GM21717 (cell line): ENCODE measurements around the gene SHOC2.

Experiments used
- ATAC-seq: cut with Tn5 transposase; IDR thresholded peaks from one replicate; pipeline ENCODE4 v1.9.1; 2021; ENCODE audit warnings: mild to moderate bottlenecking, moderate library complexity; ENCODE audit not compliant: unreplicated experiment

The SHOC2 gene

DNA sequence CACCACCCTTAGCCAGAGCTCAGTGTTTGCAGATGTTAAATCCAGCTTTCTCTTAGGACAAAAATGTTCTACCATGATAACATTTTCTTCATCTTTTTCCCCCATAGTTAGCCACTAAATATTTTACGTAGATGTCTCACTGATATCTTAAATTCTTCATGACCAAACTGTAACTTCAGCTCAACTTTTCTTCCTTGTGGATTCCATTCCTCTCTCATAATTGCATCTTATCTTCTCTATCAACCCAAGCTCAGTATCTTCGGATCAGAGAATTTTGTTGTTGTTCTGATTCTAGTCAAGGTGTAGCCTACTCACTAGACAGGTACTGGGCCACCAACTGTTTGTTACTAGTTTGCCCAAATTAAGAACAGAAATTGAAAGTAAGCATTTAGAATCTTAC lies 60.2 kb downstream of the SHOC2 start:
- no peak for ATAC-seq

DNA sequence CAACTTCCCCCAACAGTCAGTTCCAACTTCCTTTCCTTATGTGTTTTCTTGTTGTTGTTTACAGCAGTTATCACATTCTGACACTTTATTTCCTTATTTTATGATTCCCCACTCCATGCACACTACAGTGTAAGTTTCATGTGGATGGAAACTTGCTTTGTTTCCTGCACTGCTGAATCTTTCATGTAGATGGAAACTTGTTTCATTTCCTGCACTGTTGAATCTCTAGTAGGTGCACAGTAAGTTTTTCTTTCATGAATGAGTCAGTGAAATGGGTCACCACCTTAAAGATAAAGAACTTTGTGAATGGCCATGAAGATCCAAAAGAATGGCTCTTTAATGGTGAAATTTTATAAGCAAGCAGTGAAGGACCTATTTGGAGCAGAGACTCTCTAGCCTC lies 61.4 kb downstream of the SHOC2 start:
- ATAC-seq, result no peak

DNA sequence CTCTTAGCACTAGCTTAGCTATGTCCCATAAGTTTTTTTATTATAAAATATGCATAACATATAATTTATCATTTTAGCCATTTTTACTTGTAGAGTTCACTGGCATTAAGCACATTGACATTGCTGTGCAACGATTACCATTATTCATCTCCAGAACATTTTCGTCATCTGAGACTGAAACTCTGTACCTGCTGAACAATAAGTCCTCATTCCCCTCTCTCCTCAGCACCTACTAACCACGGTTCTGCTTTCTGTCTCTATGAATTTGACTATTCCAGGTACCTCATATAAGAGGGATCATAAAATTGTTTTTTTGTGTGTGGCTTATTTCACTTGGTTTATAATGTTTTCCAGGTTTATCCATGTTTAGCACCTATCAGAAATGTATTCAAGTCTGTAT lies 64.1 kb downstream of the SHOC2 start:
- ATAC-seq, result no peak

DNA sequence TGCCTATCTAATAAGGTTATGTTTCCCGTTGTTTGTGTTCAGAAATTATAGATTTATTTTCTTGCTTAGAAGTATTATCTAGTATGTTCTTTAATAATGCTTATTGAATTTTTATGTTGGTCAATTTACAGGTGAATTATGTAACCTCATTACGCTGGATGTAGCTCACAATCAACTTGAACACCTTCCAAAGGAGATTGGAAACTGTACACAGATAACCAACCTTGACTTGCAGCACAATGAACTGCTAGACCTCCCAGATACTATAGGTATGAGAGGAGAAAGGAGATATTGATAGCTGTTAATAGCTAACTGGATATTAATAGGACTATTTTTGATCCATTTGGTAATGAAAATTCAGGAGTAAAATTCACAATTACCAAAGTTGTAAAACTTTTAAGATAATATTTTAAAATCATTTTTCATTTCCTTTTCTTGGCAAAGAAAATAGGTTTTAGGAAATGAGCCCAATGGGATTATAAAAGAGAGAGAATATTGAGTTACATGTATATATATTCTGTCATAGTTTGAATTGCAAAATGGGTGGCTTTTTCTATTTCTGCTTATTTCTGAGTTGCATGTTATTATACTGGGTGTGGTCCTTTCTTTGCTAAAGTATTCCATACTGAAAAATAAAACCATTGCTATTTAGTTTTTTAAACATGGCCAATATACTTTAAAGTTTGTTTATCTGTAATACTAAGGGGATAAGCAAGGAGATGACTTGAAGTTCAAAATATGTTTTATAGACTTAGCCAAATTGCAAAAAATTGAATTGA lies 66.3 kb downstream of the SHOC2 start:
- no peak for ATAC-seq

DNA sequence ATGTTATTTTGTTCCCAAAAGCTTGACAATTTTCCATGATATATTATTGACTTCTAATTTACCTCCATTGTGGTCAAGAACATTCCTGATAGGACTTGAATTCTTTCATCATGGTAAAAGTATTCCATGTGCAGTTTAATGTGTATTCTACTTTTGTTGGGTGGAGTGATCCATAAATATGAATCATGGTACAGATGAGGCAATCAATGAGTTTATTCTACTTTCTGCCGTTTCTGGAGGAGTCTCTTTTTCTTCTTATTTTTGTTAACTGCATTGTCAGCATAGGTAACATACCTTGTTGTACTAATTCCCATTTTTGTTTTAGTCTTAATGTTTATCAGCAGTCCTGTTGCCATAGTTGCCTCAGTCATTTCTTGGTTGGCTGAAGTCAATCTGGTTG lies 69.6 kb downstream of the SHOC2 start:
- no peak for ATAC-seq

DNA sequence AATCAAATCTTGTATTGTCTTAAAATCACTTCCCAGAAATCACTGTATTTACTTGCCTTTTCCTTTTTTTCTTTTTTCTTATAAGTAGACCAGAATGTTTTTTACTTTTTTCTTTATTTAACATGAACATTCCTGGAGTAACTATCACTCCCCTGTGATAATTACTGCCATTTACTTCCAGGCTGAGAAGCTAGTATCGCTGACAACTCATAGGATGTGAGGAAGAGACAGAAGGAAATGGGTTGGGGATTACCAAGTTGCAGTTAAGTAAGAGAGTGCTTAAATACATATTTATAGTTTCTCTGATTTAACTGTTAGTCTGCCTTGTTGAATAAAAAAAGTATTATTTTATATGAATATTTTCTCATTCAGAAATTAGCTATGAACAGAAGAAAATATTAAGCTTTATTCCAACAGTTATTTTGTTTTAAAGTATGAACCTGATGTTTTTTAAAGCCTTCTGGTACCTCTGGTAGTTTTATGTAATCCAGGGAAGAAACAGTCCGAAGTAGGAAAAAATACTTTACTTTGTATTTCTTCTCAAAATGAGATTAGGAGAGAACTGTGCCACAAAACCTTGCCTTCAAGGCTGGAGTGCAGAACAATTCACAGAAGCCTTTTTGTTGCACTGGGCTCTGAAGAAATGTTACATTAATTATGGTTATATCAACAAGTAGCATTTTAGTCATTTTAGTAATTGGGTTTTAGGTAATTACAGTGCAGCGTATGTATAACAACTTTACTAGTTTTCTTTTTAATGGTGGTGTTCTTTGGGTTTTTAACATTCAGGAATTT lies 72.8 kb downstream of the SHOC2 start:
- ATAC-seq, result no peak

DNA sequence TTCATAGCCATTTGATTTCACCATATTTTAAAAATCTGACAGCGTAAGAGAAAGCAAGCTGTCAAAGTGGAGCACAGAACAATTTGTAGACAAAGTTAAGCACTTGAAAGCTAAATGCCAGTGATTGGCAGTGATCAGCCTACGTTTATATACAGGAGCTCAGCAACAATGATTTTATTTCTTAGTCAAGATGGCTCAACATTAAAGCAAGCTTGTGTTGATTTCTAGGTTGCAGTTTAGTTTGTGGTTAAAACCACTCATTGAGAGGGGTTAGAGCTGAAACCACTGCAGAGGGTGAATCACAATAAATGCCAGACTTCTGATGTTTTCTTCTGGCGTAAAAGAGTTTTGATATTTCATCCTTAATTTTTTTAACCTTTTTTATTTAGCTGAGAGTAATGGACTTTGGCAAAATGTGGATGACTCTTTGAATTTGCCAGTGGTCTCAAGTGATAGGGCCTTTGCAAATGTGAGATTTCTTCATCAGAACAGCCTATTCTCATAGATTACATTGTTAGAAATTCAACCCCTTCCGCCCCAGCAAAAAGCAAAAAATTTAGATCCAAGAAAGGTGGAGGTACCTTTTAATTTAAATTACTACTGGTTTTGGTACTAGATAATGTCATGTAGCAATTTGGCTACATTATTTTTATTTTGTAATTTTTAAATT lies 73.8 kb downstream of the SHOC2 start:
- ATAC-seq, result no peak

DNA sequence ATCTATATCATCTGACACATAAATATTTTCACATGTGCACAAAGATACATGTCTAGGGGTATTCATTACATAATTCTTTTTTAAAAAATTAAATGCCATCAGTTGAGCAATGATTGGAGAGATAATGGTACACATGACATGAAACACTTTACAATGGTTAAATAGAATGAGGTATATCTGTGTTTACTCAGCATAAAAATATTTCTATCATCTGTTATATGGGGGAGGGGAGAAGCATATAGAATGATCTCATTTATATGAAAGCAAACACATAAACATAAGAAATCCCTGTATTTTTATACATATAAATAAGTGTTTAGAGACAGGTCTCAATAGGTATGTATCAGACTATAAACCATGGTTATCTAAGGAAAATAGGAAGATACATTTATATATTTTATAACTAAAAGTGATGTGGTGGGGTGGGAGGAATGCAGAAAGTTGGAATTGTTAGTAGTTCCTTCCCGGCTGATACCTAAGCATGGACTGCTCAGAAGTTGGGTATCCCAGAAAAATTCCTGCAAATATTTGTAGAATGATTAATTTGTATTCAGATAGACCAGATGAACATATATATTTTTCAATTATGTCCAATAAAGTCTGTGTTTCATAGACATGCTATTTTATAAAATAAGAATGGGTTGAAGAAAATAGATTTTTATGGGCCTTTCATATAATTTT lies 75.1 kb downstream of the SHOC2 start:
- ATAC-seq, result no peak

DNA sequence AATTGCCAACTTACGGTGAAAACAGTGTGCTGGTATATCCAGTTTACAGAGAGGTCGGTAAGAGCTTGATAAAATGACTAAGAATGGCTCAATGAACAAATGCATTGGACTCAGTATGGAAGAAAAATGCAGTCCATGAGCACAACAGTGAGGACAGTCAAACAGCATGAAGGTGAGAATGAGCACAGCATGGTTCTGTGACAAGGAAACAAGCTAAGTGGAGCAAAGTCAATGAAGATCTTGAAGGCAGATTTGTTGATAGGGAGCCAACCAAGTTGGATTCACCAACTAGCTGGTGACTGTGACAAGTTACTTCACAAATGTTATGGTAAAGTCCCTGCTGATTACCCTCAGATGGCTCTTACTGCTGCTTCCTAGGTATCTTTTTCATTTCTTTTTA lies 75.9 kb downstream of the SHOC2 start:
- ATAC-seq, result no peak

DNA sequence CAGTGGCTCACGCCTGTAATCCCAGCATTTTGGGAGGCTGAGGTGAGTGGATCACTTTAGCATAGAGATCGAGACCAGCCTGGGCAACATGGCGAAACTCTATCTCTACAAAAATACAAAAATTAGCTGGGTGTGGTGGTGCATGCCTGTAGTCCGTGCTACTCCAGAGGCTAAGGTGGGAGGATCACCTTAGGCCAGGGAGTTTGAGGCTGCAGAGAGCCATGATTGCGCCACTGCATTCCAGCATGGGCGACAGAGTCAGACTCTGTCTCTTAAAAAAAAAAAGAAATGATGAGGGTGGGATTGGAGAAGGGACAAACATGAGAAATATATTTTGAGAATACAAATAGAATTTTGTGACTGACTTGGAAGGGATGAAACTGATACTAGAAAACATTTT lies 76.9 kb downstream of the SHOC2 start:
- ATAC-seq, result no peak

DNA sequence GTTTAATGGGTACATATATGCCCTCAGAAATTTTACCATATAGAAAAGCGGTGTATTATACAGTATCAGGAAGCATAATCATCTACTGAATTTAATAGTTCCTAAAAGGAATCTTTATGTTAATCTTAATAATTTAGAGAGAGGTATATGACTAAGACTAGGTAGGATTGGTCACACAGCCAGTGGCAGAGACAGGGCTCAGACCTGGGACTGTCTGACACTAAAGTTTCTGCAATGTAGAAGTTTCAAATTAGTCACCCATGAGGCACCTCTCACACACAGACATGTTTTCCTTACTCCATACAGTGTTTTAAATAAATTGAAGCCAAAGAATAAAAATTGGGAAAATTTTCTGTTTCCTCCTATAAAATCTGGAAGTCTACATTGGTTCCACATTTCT lies 84.6 kb downstream of the SHOC2 start:
- ATAC-seq, result no peak

DNA sequence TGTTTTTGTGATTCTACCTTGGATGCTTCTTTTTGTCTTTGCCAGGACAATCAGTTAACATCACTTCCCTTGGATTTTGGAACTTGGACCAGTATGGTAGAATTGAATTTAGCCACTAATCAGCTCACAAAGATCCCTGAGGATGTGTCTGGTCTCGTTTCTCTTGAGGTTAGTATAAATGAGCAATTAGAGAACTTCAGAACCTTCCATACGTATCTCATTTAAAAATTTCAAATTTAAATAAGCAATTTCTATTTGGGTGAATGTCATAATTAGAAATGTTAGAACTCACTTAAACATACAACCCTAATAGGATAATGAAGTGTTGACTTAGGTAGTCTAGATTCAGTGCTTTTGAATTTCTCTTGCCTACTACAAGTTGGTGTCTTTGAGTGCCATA lies 88.1 kb downstream of the SHOC2 start:
- ATAC-seq, result no peak

DNA sequence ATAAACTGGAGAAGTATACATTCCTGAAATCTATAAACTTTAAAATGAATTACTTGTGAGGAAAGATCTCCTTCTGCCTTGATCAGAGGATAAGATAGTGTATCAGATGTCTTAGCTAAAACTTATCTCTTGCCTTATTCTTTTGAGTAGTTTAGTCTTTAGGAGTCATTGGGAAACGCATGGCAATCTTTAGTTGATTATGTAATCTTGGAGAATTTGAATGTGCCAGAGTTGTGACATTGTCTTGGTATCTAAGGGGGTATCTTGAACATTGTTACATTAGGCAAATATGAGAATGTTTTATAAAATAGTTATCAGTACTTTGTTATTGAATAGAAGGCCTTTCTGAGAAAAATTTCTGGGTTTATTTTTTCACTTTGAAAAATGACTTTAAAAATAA lies 95.8 kb downstream of the SHOC2 start:
- ATAC-seq, result no peak

DNA sequence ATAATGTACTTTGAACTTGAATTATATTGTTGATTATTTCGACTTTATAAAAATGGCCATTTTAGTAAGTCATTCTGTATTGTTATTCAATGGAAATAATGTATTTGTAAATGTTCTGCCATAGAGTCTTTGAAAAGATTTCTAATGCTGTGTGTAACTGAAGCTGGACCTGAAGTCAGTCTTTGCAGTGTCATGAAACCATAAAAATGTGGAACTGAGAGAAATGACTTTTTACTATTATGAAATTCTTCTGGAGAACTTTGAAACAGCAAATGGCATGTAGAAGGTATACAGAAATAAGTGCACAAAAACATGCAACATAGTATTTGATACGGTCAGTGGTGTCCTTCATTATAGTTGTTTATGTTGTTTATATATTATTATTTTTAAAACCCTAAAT lies 97.7 kb downstream of the SHOC2 start:
- ATAC-seq, result no peak

DNA sequence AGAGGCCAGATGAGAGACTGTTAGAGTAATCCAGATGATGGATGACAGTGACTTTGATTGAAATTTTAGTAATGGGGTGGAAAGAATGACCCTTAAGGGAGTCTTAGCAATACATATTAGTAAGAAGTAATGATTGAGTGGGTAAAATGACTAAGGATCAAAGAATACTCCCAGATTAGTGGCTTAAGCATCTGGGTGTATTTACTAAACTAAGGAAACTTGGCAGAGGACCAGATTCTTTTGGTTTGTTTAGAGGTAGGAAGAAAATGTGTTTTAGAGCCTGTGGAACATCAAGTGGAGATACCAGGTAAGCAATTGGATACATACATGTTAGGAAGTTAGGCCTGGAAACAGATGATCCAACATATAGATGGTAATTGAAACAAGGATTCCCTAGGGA lies 98.6 kb downstream of the SHOC2 start:
- ATAC-seq, result no peak

DNA sequence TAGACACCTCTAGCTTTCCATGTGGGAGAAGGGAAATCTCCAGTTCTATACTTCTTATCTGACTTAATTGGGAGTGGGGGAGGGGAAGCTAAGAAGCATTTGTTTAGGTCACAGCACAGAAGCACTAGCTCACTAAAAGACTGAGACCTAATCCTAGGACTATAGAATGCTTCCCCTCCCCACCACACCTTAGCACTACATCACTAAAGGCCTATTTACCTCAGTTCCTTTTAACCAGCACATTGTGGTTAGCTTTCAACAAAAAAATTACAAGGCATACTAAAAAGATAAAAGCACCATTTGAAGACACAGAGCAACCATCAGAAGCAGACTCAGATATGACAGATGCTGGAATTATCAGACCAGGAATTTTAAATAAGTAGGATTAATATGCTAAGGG lies 103.7 kb downstream of the SHOC2 start:
- ATAC-seq, result no peak

DNA sequence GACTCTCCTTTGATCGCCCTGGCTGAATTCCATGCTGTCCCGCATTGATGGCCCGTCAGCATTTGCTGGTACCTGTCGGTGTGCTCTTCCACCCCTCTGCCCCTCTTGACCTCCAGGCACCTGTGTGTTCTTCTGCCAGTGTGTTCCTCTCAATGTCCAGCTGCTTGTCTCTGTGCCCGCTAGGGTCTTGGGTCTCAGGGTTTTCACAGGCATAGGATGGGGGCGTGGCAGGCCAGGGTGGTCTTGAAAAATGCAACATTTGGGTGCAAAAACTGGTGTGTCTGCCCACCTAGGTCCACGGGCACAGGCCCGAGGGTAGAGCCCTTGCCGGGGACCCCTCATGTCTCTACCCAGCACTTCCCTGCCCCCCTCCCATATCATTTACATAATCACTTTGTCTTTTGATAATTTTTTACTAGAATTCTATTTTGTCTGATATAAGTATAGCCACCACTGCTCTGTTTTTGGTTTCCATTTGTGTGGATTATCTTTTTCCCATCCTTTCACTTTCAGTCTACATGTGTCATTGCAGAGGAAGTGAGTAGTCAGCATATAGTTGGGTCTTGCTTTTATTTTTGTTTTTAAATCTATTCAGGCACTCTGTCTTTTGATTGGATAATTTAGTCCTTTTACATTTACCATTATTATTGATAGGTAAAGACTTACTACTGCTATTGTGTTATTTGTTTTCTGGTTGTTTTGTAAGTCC lies 110.8 kb downstream of the SHOC2 start:
- peak; percentile 89 for ATAC-seq

DNA sequence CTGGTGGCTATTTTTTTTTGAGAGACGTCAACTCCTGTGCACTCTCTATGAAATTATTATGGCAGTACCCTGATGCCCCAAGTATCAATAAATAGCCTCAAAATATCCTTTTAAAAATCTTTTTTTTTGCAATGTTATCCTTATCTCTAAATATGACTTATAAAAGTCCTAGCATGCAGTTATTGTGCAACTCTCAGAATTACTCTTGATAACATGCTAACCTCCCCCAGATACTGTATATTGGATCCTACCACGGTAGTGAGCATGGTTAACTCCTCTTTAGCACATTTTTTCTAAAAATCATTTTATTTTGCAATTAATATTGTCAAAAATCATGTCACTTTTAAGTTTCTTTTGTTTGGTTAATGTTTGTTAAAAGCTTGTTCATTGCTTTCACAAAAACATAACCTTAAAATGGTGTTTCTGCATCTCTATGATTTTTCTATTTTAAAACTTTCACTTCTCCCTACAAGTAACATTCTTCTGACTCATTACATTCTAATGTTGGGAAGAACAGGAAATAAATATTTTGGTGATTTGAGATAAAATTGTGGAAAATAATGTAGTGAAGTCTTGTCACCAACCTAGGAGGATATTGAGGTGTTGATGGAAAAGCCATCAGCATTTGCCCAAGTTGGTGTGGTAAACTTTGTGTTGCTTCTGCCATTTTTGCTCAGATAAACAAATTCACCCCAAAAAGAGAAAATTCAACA lies 115.3 kb downstream of the SHOC2 start:
- no peak for ATAC-seq

DNA sequence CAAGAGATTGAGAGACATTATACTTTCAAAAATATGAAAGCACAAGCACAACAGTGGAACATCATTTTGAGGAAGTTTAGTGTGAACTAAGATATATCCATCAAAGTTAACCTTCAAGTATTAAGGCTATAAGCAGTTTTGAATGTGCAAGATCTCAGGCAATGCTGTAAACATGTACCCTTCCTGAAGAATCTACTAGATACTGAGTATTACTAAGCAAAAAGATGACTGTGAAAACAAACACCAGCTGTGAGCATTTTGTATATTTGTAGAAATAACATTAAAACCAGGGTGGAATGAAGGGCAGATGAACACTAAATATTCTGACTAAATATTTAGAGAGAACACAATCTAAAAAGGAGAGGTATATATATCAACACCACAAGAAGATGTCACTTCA lies 116.1 kb downstream of the SHOC2 start:
- ATAC-seq, result no peak

DNA sequence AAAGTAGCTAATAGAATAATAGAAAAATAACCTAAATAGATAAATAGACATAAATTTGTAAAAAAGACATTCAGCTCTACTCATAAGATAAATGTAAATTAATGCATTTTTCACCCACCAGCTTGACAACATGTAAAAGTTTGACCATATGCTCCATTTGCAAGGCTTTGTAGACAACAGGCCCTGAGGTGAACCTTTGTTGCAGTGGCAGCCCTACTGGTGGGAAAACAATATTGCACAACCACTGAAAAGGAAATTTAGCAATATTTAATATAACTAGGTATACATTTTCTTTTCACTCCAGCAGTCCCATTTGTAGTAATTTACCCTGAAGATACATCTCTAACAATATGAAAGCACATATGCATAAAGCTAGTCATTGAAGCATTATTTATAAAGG lies 118.5 kb downstream of the SHOC2 start:
- ATAC-seq, result no peak
